ENCODE measurements around the gene APBB2. TPM values are rescaled to one million over a fixed set of nuclear protein-coding genes. Genes with fewer than 3 reads are reported as not detected.

APBB2 gene
- total and polyA plus RNA-seq, 2 of the 4 experiments (the other 2 are of a cell fraction), result 47.9 to 75.5 TPM

- 0 out of 2 replicates have a peak, but pooled peaks cover 3% of the 10 kb centered on the region for H3K9me3 ChIP-seq (ENCODE audit: control insufficient read depth, insufficient read depth, low read length)
- H2AK9ac ChIP-seq (replicated peaks; ENCODE audit: low read depth, low read length, poor library complexity), result no peak overlapping the region
- peak overlapping the region; percentile 67 for H2BK5ac ChIP-seq (ENCODE audit: low read depth, low read length, poor library complexity, severe bottlenecking)
- H3K4ac ChIP-seq (ENCODE audit: low read depth, low read length), result no peak overlapping the region
- H3K23ac ChIP-seq (ENCODE audit: low read depth, low read length), result peak overlapping the region; percentile 93
- no TSS peak for BruUV-seq (replicated peaks)
- peaks cover 17 to 36% of the 10 kb centered on the region in 2 experiments for H3K79me1 ChIP-seq (ENCODE audit: low read depth in 1 of 2, low read length in 2 of 2)
- H3K4me2 ChIP-seq (ENCODE audit: low read depth, low read length), result peak overlapping the region; percentile 100
- H3K36me3 ChIP-seq (ENCODE audit: control insufficient read depth, insufficient read depth, low read length), result no peaks in the 10 kb centered on the region
- H3K9me1 ChIP-seq (ENCODE audit: insufficient read depth, low read length), result no peaks in the 10 kb centered on the region; the same call in 1 of the 2 replicates
- 66% methylated on average over 2 of the region's 12 CpGs; no CpG with 5 or more reads in 1 of the 2 experiments for WGBS, 2 experiments (ENCODE audit: extremely low coverage in 2 of 2, insufficient read length in 1 of 2)
- H3K56ac ChIP-seq (ENCODE audit: extremely low read depth, insufficient read depth, low read length), result no peak overlapping the region
- no peak overlapping the region for H2AFZ ChIP-seq (replicated peaks; ENCODE audit: low read length, poor library complexity)
- no peak overlapping the region for H4K5ac ChIP-seq (ENCODE audit: low read depth, low read length)
- H2BK120ac ChIP-seq (ENCODE audit: low read depth, low read length), result no peak overlapping the region
- peaks cover 7% of the 10 kb centered on the region for H3K4me1 ChIP-seq (ENCODE audit: control insufficient read depth, insufficient read depth, low read length)
- peak overlapping the region; percentile 55; the same call in 1 of the 2 replicates for H3K27ac ChIP-seq (ENCODE audit: insufficient read depth, low read length)
- dilution Hi-C loops (cut with HindIII; ENCODE audit: low sequenced_read_pairs, unreplicated experiment), result no loop called here
- ChIA-PET POLR2A (ENCODE audit: unreplicated experiment) (interaction anchor here (0.5 kb wide), 1 partner anchor 147 kb away, joined by 4 read pairs; no protein-coding TSS in a partner anchor), CTCF (interaction anchor here (0.6 to 1.4 kb wide), 8 partner anchors 8 to 318 kb away, joined by 3 to 8 read pairs (median 4); no protein-coding TSS in a partner anchor)
- in situ Hi-C loops (cut with MboI; ENCODE audit: low sequenced_read_pairs), result no loop called here
- peak overlapping the region; percentile 87; the same call in 1 of the 2 replicates for H3K14ac ChIP-seq (replicated peaks; ENCODE audit: low read depth, low read length)
- ATAC-seq (ENCODE audit: low read depth) (no peak), DNase-seq (peak; percentile 64)
- peak overlapping the region; percentile 68 for H3K4me3 ChIP-seq (ENCODE audit: insufficient read depth, low read depth, low read length)
- peak overlapping the region; percentile 64; the same call in 2 of the 3 replicates for H2BK15ac ChIP-seq (ENCODE audit: low read depth, low read length)
- H4K8ac ChIP-seq (ENCODE audit: low read depth in 2 of 2, low read length in 2 of 2), result peak overlapping the region in 1 of 2 experiments; percentile 46; a peak in 2 of 4 replicates
- H3K18ac ChIP-seq (ENCODE audit: low read depth, low read length), result peak overlapping the region; percentile 87
- H3K27me3 ChIP-seq (ENCODE audit: control insufficient read depth, insufficient read depth, low read length), result no peaks in the 10 kb centered on the region
- H4K20me1 ChIP-seq (ENCODE audit: insufficient read depth, low read length), result no peaks in the 10 kb centered on the region
- no peak overlapping the region; the same call in 1 of the 2 replicates for H2AK5ac ChIP-seq (ENCODE audit: low read depth, low read length)
- H2BK20ac ChIP-seq (ENCODE audit: low read depth, low read length), result peak overlapping the region; percentile 52; the same call in 1 of the 2 replicates
- no peak overlapping the region for H4K91ac ChIP-seq (ENCODE audit: insufficient read depth, low read depth, low read length)
- H3K9ac ChIP-seq (ENCODE audit: low read depth, low read length), result peak overlapping the region; percentile 97
- intact Hi-C loops (cut with micrococcal nuclease), result loop anchor here (2.0 to 5.0 kb wide), 2 partner anchors 55 to 152 kb away; no protein-coding TSS in a partner anchor
- no peak for TF ChIP-seq POLR2A (IDR thresholded peaks at IDR 0.05; ENCODE audit: low read depth, low read length)
- no peak for TF ChIP-seq USF2 (IDR thresholded peaks at IDR 0.05; ENCODE audit: low read depth, low read length)
- TF ChIP-seq RFX5 (IDR thresholded peaks at IDR 0.05; ENCODE audit: low read depth, low read length), result no peak
- no peak for TF ChIP-seq FOS (IDR thresholded peaks at IDR 0.05; ENCODE audit: low read depth, low read length)
- no peak for TF ChIP-seq ELK1 (IDR thresholded peaks at IDR 0.05; ENCODE audit: borderline replicate concordance, low read depth, low read length)
- TF ChIP-seq BHLHE40 (IDR thresholded peaks at IDR 0.05; ENCODE audit: low read depth, low read length), result no peak
- TF ChIP-seq CTCF (conservative IDR thresholded peaks at IDR 0.05; ENCODE audit: low read depth, low read length), result peak; percentile 65
- TF ChIP-seq CEBPB (IDR thresholded peaks at IDR 0.05; ENCODE audit: low read depth, low read length), result peak; percentile 71
- TF ChIP-seq RCOR1 (IDR thresholded peaks at IDR 0.05; ENCODE audit: insufficient replicate concordance, low read length), result no peak
- TF ChIP-seq CHD1 (IDR thresholded peaks at IDR 0.05; ENCODE audit: low read depth, low read length), result no peak
- TF ChIP-seq RAD21 (IDR thresholded peaks at IDR 0.05; ENCODE audit: low read length), result peak; percentile 80
- TF ChIP-seq MAFK (IDR thresholded peaks at IDR 0.05; ENCODE audit: low read depth, low read length), result no peak
- no peak for TF ChIP-seq NFE2L2 (IDR thresholded peaks at IDR 0.05; ENCODE audit: low read depth, low read length)
- TF ChIP-seq MAZ (IDR thresholded peaks at IDR 0.05; ENCODE audit: borderline replicate concordance, low read depth, low read length), result no peak
- TF ChIP-seq MXI1 (IDR thresholded peaks at IDR 0.05; ENCODE audit: borderline replicate concordance, low read depth, low read length), result no peak
Observed at GRCh38 chr4:41212616-41213203, 1.6 kb downstream of the APBB2 start.

Data from IMR-90 (cell line).